ENCODE data around the gene ABCA1.

DNA sequence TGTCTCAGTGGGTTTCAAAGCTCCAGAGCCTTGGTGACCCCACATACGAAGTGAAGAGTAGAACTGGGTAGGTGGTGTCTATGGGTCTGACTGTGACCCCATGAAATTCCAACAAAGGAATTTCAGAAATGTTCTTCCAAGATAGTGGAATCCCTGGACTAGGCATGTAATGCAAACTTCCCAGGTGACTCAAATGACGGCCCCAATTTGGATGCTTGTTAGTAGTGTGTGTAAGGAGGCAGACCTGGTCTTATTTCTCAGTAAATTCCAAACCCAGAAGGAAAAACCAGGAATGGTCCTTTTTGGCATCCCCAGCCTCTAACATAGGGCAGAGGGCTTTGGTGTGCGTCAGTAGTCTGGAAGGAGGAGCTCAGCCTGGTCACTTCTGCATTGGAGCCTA is 43.6 kb upstream of the ABCA1 start:
- TF ChIP-seq, protein P1, sequence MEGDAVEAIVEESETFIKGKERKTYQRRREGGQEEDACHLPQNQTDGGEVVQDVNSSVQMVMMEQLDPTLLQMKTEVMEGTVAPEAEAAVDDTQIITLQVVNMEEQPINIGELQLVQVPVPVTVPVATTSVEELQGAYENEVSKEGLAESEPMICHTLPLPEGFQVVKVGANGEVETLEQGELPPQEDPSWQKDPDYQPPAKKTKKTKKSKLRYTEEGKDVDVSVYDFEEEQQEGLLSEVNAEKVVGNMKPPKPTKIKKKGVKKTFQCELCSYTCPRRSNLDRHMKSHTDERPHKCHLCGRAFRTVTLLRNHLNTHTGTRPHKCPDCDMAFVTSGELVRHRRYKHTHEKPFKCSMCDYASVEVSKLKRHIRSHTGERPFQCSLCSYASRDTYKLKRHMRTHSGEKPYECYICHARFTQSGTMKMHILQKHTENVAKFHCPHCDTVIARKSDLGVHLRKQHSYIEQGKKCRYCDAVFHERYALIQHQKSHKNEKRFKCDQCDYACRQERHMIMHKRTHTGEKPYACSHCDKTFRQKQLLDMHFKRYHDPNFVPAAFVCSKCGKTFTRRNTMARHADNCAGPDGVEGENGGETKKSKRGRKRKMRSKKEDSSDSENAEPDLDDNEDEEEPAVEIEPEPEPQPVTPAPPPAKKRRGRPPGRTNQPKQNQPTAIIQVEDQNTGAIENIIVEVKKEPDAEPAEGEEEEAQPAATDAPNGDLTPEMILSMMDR (CRISPR knock-in tag; IDR thresholded peaks at IDR 0.05): no peak
- TF ChIP-seq EP300 (IDR thresholded peaks at IDR 0.05; ENCODE audit: low read depth in 2 of 2, low read length in 2 of 2) (no peak), EP300 (CRISPR knock-in tag; IDR thresholded peaks at IDR 0.05; ENCODE audit: borderline replicate concordance) (no peak), ARID3A (IDR thresholded peaks at IDR 0.05; ENCODE audit: low read depth, low read length) (no peak), ZNF501 (CRISPR knock-in tag; IDR thresholded peaks at IDR 0.05) (no peak), GATAD1 (CRISPR knock-in tag; IDR thresholded peaks at IDR 0.05) (no peak), NR3C1 (CRISPR knock-in tag; IDR thresholded peaks at IDR 0.05) (no peak)
